Keratinocyte (primary cell): Measurements from ENCODE around the gene RBM34. TPM values are rescaled to one million over a fixed set of nuclear protein-coding genes. Genes with fewer than 3 reads are reported as not detected.
"Not testable (repeated sequence)": the region's sequence is repeated elsewhere in the genome, so short reads cannot be mapped to it uniquely, and the experiment has no call there.

ENCODE experiments used
- DNase-seq: peaks from one replicate; pipeline ENCODE4 v3.0.0-alpha.2; 2011; ENCODE audit warnings: low read depth, missing footprints, low spot score
- FAIRE-seq: peaks from 2 replicates; lab custom pipeline; 2011; peaks lifted over from hg19 to GRCh38; lab: Jason Lieb, UNC
- H2AFZ ChIP-seq: 2 replicates; pipeline ENCODE4 v1.6.0; 2012; ENCODE audit warnings: low read length, control low read depth, inconsistent platforms; ENCODE audit not compliant: control insufficient read depth
- H3K27ac ChIP-seq: 2 replicates; pipeline ENCODE4 v1.5.1; 2011; ENCODE audit warnings: low read length; ENCODE audit not compliant: control insufficient read depth, insufficient read depth
- H3K27me3 ChIP-seq: 3 replicates; pipeline ENCODE4 v1.6.0; 2011; ENCODE audit warnings: low read length; ENCODE audit not compliant: control insufficient read depth, insufficient read depth; ENCODE audit errors: extremely low read depth
- H3K36me3 ChIP-seq, 2 experiments: 2 replicates in 1 of 2; 3 replicates in 1 of 2; pipeline ENCODE4 v1.5.1; 2011; ENCODE audit warnings: low read length in 2 of 2, mild to moderate bottlenecking in 1 of 2; ENCODE audit not compliant: control insufficient read depth in 2 of 2, insufficient read depth in 2 of 2; ENCODE audit errors: extremely low read depth in 1 of 2
- H3K4me1 ChIP-seq: 3 replicates; pipeline ENCODE4 v1.5.1; 2011; ENCODE audit warnings: low read length; ENCODE audit not compliant: control insufficient read depth, insufficient read depth; ENCODE audit errors: extremely low read depth
- H3K4me2 ChIP-seq: 3 replicates; pipeline ENCODE4 v1.6.0; 2011; ENCODE audit warnings: low read depth, low read length; ENCODE audit not compliant: control insufficient read depth, insufficient read depth; ENCODE audit errors: extremely low read depth
- H3K4me3 ChIP-seq, 3 experiments: fragments of 200-600 bp in 1 of 3; sonication (generic) in 1 of 3; 2 replicates in 2 of 3; 3 replicates in 1 of 3; pipeline ENCODE4 v1.5.1; 2011 to 2016; ENCODE audit warnings: low read length in 3 of 3, mild to moderate bottlenecking in 3 of 3, control low read depth in 2 of 3, inconsistent platforms in 1 of 3, low read depth in 1 of 3, mixed read lengths in 1 of 3, mixed run types in 1 of 3, moderate library complexity in 1 of 3; ENCODE audit not compliant: control insufficient read depth in 2 of 3, insufficient read depth in 2 of 3; ENCODE audit errors: extremely low read depth in 1 of 3
- H3K79me2 ChIP-seq: 2 replicates; pipeline ENCODE4 v1.6.0; 2012; ENCODE audit warnings: low read length; ENCODE audit not compliant: control insufficient read depth, insufficient read depth
- H3K9ac ChIP-seq: 3 replicates; pipeline ENCODE4 v1.6.0; 2011; ENCODE audit warnings: low read length; ENCODE audit not compliant: control insufficient read depth, insufficient read depth; ENCODE audit errors: extremely low read depth
- H3K9me1 ChIP-seq: 3 replicates; pipeline ENCODE4 v1.6.0; 2011; ENCODE audit warnings: low read length; ENCODE audit not compliant: control insufficient read depth, insufficient read depth; ENCODE audit errors: extremely low read depth
- H3K9me3 ChIP-seq: 2 replicates; pipeline ENCODE4 v1.5.1; 2012; ENCODE audit warnings: low read depth, low read length; ENCODE audit not compliant: control insufficient read depth
- H4K20me1 ChIP-seq: 3 replicates; pipeline ENCODE4 v1.6.0; 2011; ENCODE audit warnings: low read length; ENCODE audit not compliant: control insufficient read depth, insufficient read depth; ENCODE audit errors: extremely low read depth
- EZH2 ChIP-seq: IDR thresholded peaks from one replicate; pipeline ENCODE4 v1.6.1; 2012; ENCODE audit warnings: inconsistent platforms, mild to moderate bottlenecking, low read length, moderate library complexity
- dilution Hi-C: fragments of 300-500 bp; cut with MboI; formaldehyde crosslinking; loops from one replicate; pipeline ENCODE4 v1.7.0; 2020; ENCODE audit warnings: low sequenced_read_pairs; ENCODE audit not compliant: extremely low pct_ligation_motif_present
- polyA plus RNA-seq, 5 experiments: library from polyadenylated mRNA; depleted of rRNA in 3 of 5; stranded (reverse) in 3 of 5; stranded (forward) in 1 of 5; unstranded in 1 of 5; fragments of >200 nt; gene quantifications; 1 replicate in 1 of 5; 2 replicates in 3 of 5; 3 replicates in 1 of 5; pipeline versions ENCODE4 v1.2.1 to v1.2.3, GENCODE V29; 2011 to 2012; ENCODE audit warnings: missing spikeins in 2 of 5, low read depth in 1 of 5, low replicate concordance in 1 of 5
- TF ChIP-seq, protein P1 (sequence below), 3 experiments: IDR thresholded peaks in 1 of 3; conservative IDR thresholded peaks in 1 of 3; optimal IDR thresholded peaks in 1 of 3; 2 replicates in 2 of 3; 3 replicates in 1 of 3; pipeline versions ENCODE3 to v1.5.1; 2011; ENCODE audit warnings: low read length in 3 of 3, mild to moderate bottlenecking in 3 of 3, moderate library complexity in 2 of 3, control low read depth in 1 of 3, inconsistent platforms in 1 of 3; ENCODE audit not compliant: insufficient read depth in 2 of 3; ENCODE audit errors: extremely low read depth in 1 of 3

Gene RBM34
- polyA plus RNA-seq, 1 donor (not counting 4 experiments of a cell fraction or from before 2014, with no cell fraction given), result 39.3 TPM

- no peaks in the 10 kb centered on the region for H3K36me3 ChIP-seq
- H3K27ac ChIP-seq, result no peak overlapping the region
Observed at GRCh38 chr1:235098991-235099390, 62.1 kb downstream of the RBM34 start.

DNA sequence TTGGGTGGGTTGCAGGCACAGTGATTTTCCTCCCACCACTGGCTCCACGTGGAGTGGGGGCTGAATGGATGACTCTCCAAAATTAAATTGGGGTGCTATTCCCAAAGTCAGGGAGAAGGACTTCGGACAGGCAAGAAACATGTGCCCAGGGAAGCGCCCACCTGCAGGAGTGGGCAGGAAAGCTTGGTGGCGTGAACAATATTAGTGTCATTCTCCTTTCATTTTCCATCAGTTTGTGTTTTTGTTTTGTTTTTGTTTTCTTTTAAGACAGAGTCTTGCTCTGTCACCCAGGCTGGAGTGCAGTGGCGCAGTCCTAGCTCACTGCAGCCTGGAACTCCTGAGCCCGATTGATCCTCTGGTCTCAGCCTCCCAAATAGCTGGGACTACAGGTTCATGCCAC, 62.5 kb downstream of the RBM34 start:
- Histone ChIP-seq H3K9me3 (no peaks in the 10 kb centered on the region), H3K9ac (no peak overlapping the region), H3K27ac (no peak overlapping the region), H3K36me3 (no peaks in the 10 kb centered on the region), H3K27me3 (no peaks in the 10 kb centered on the region), H3K4me1 (peaks cover 8% of the 10 kb centered on the region), H3K79me2 (no peaks in the 10 kb centered on the region), H3K9me1 (no peaks in the 10 kb centered on the region), H3K4me2 (no peak overlapping the region), H3K4me3 (no peak overlapping the region), H4K20me1 (no peaks in the 10 kb centered on the region), H2AFZ (no peak overlapping the region)
- dilution Hi-C loops, result no loop called here
- TF ChIP-seq, protein P1, sequence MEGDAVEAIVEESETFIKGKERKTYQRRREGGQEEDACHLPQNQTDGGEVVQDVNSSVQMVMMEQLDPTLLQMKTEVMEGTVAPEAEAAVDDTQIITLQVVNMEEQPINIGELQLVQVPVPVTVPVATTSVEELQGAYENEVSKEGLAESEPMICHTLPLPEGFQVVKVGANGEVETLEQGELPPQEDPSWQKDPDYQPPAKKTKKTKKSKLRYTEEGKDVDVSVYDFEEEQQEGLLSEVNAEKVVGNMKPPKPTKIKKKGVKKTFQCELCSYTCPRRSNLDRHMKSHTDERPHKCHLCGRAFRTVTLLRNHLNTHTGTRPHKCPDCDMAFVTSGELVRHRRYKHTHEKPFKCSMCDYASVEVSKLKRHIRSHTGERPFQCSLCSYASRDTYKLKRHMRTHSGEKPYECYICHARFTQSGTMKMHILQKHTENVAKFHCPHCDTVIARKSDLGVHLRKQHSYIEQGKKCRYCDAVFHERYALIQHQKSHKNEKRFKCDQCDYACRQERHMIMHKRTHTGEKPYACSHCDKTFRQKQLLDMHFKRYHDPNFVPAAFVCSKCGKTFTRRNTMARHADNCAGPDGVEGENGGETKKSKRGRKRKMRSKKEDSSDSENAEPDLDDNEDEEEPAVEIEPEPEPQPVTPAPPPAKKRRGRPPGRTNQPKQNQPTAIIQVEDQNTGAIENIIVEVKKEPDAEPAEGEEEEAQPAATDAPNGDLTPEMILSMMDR (optimal IDR thresholded peaks at IDR 0.05 in 1 of 3, IDR thresholded peaks at IDR 0.05 in 1 of 3, conservative IDR thresholded peaks at IDR 0.05 in 1 of 3; ENCODE audit: extremely low read depth in 1 of 3, insufficient read depth in 2 of 3, low read length in 3 of 3), result no peak
- no peak for TF ChIP-seq EZH2
- FAIRE-seq, result no peak
- DNase-seq, result no peak

More at GRCh38 chr1:235098991-235099390, 62.1 kb downstream of the RBM34 start:
- no peaks in the 10 kb centered on the region for H3K79me2 ChIP-seq
- H3K9me1 ChIP-seq, result no peaks in the 10 kb centered on the region
- H3K4me3 ChIP-seq, result no peak overlapping the region
- H3K9me3 ChIP-seq, result no peaks in the 10 kb centered on the region
- DNase-seq (no peak), FAIRE-seq (no peak)
- H3K4me2 ChIP-seq, result no peak overlapping the region
- H2AFZ ChIP-seq, result no peak overlapping the region
- peaks cover 11% of the 10 kb centered on the region for H3K4me1 ChIP-seq
- TF ChIP-seq, protein P1 (optimal IDR thresholded peaks at IDR 0.05 in 1 of 3, IDR thresholded peaks at IDR 0.05 in 1 of 3, conservative IDR thresholded peaks at IDR 0.05 in 1 of 3; ENCODE audit: extremely low read depth in 1 of 3, insufficient read depth in 2 of 3, low read length in 3 of 3), result no peak
- no peak for TF ChIP-seq EZH2
- no peak overlapping the region for H3K9ac ChIP-seq
- H3K27me3 ChIP-seq, result no peaks in the 10 kb centered on the region
- dilution Hi-C loops, result no loop called here
- no peaks in the 10 kb centered on the region for H4K20me1 ChIP-seq

- H3K36me3 ChIP-seq, H2AFZ ChIP-seq, H3K4me1 ChIP-seq, H3K9me3 ChIP-seq, FAIRE-seq, H3K27me3 ChIP-seq, H3K27ac ChIP-seq, DNase-seq, H3K9ac ChIP-seq, dilution Hi-C loops, H3K4me2 ChIP-seq, H4K20me1 ChIP-seq, H3K79me2 ChIP-seq, H3K4me3 ChIP-seq, H3K9me1 ChIP-seq: not testable (repeated sequence)
Observed at GRCh38 chr1:235097501-235097900, 63.5 kb downstream of the RBM34 start.
